Testis (tissue), 2 donors: ENCODE data around the gene MTA1.

Source experiments
- CTCF ChIP-seq, 3 experiments: fragments of 450-650 bp in 2 of 3; fragments of 200-600 bp in 1 of 3; sonication (generic) in 1 of 3; IDR thresholded peaks; one replicate each; pipeline ENCODE4 v1.5.1; 2016 to 2019; ENCODE audit warnings: antibody characterized with exemption in 3 of 3, mild to moderate bottlenecking in 2 of 3, moderate library complexity in 1 of 3
- POLR2A ChIP-seq: fragments of 450-650 bp; IDR thresholded peaks from one replicate; pipeline ENCODE4 v1.6.1; 2017; ENCODE audit warnings: antibody characterized with exemption, mild to moderate bottlenecking, moderate library complexity

GRCh38 chr14:105495101-105495989, 75.7 kb downstream of the MTA1 start:
- TF ChIP-seq CTCF (IDR thresholded peaks at IDR 0.05) (no peak), POLR2A (no peak)
